Islet precursor cell (in vitro differentiated cells): Measurements from ENCODE around the gene RABL6.

Experiments used
- DNase-seq: peaks from one replicate; pipeline ENCODE4 v3.0.0-alpha.2; 2018

RABL6 gene

GRCh38 chr9:136849038-136849959 is 41.6 kb downstream of the RABL6 start, which contains the start of gene PHPT1:
PHPT1 (plus strand) TSS chr9:136849409; CDS start chr9:136849431, 22 bp downstream.
- DNase-seq = peak; percentile 99

GRCh38 chr9:136849960-136850865 is 42.5 kb downstream of the RABL6 start:
- DNase-seq = no peak

- DNase-seq = peak; percentile 48
These were observed 43.4 kb downstream of the RABL6 start for GRCh38 chr9:136850866-136851775.

GRCh38 chr9:136851941-136852663 is 44.4 kb downstream of the RABL6 start, which contains the start of gene MAMDC4:
MAMDC4 (plus strand) TSS chr9:136852346; CDS start chr9:136852417, 71 bp downstream.
- DNase-seq = peak; percentile 58

GRCh38 chr9:136852664-136853595 is 45.2 kb downstream of the RABL6 start:
- peak; percentile 45 for DNase-seq

- DNase-seq = peak; percentile 54
These were observed 45.9 kb downstream of the RABL6 start for GRCh38 chr9:136853596-136854112.

- peak; percentile 56 for DNase-seq
These were observed 46.5 kb downstream of the RABL6 start for GRCh38 chr9:136854113-136854841.

GRCh38 chr9:136854842-136855460 is 47.2 kb downstream of the RABL6 start:
- peak; percentile 61 for DNase-seq

GRCh38 chr9:136855461-136856078 is 47.8 kb downstream of the RABL6 start:
- DNase-seq = peak; percentile 51

GRCh38 chr9:136856079-136856476 is 48.3 kb downstream of the RABL6 start:
- peak; percentile 52 for DNase-seq

- DNase-seq = peak; percentile 54
These were observed 48.9 kb downstream of the RABL6 start for GRCh38 chr9:136856541-136857141.

GRCh38 chr9:136857166-136857565 is 49.4 kb downstream of the RABL6 start:
- DNase-seq = peak; percentile 54

GRCh38 chr9:136857581-136858412 is 50.0 kb downstream of the RABL6 start:
- peak; percentile 53 for DNase-seq

- DNase-seq = no peak
These were observed 50.7 kb downstream of the RABL6 start for GRCh38 chr9:136858452-136858843.

- DNase-seq = no peak
These were observed 51.4 kb downstream of the RABL6 start for GRCh38 chr9:136858844-136859757.

- no peak for DNase-seq
These were observed 52.8 kb downstream of the RABL6 start for GRCh38 chr9:136860529-136860928.
